Smooth muscle cell (in vitro differentiated cells): ENCODE data around the gene MAMDC2. TPM values are rescaled to one million over a fixed set of nuclear protein-coding genes. Genes with fewer than 3 reads are reported as not detected.

Experiments
- DNase-seq: peaks from one replicate; lab custom pipeline; 2025; ENCODE audit not compliant: unreplicated experiment; lab: John Stamatoyannopoulos, UW
- H2AFZ ChIP-seq: fragments of 200-600 bp; sonication (generic); 2 replicates; pipeline ENCODE4 v1.6.0; 2016; ENCODE audit warnings: antibody characterized with exemption, low read depth, mild to moderate bottlenecking
- H3F3A ChIP-seq: fragments of 200-600 bp; sonication (generic); 2 replicates; pipeline ENCODE4 v1.6.0; 2017; ENCODE audit warnings: antibody characterized with exemption, low read depth
- H3K27ac ChIP-seq: fragments of 200-600 bp; sonication (generic); 2 replicates; pipeline ENCODE4 v1.5.1; 2016; ENCODE audit warnings: low read depth, mild to moderate bottlenecking
- H3K27me3 ChIP-seq: fragments of 200-600 bp; sonication (generic); 2 replicates; pipeline ENCODE4 v1.6.1; 2016; ENCODE audit warnings: low read depth, mild to moderate bottlenecking
- H3K36me3 ChIP-seq: fragments of 200-600 bp; sonication (generic); 2 replicates; pipeline ENCODE4 v1.5.1; 2016; ENCODE audit warnings: low read depth
- H3K4me1 ChIP-seq: fragments of 200-600 bp; sonication (generic); 2 replicates; pipeline ENCODE4 v1.5.1; 2016; ENCODE audit warnings: low read depth
- H3K4me2 ChIP-seq: fragments of 200-600 bp; sonication (generic); 2 replicates; pipeline ENCODE4 v1.6.0; 2016; ENCODE audit warnings: mild to moderate bottlenecking
- H3K4me3 ChIP-seq: fragments of 200-600 bp; sonication (generic); 2 replicates; pipeline ENCODE4 v1.5.1; 2016; ENCODE audit warnings: mild to moderate bottlenecking
- H3K79me2 ChIP-seq: fragments of 200-600 bp; sonication (generic); 2 replicates; pipeline ENCODE4 v1.6.0; 2016; ENCODE audit warnings: low read depth, mild to moderate bottlenecking
- H3K9ac ChIP-seq: fragments of 200-600 bp; sonication (generic); 2 replicates; pipeline ENCODE4 v1.6.0; 2016; ENCODE audit warnings: low read depth
- H3K9me3 ChIP-seq: fragments of 200-600 bp; sonication (generic); replicated peaks from 2 replicates; pipeline ENCODE4 v1.5.1; 2016; ENCODE audit warnings: low read depth
- H4K20me1 ChIP-seq: fragments of 200-600 bp; sonication (generic); 2 replicates; pipeline ENCODE4 v1.6.0; 2016; ENCODE audit warnings: low read depth
- WGBS: methylation state at CpG from one replicate; pipeline ENCODE4 v1.1.7; 2016; ENCODE audit warnings: low lambda C conversion rate; 5-methylcytosine and 5-hydroxymethylcytosine counted together
- polyA plus RNA-seq: library from polyadenylated mRNA; unstranded; fragments of >200 nt; fragmentation: Nextera tagmentation; extraction: Ambion mirVana; gene quantifications from 2 replicates; pipeline ENCODE4 v1.2.1, GENCODE V29; 2016
- total RNA-seq: library from RNA; depleted of rRNA; stranded (reverse); fragments of >200 nt; gene quantifications from 2 replicates; pipeline ENCODE4 v1.2.3, GENCODE V29; 2014
- TF ChIP-seq, protein P1 (sequence below): fragments of 200-600 bp; sonication (generic); IDR thresholded peaks from 2 replicates; pipeline ENCODE4 v1.5.1; 2017; ENCODE audit warnings: borderline replicate concordance, mild to moderate bottlenecking, antibody characterized with exemption; ENCODE audit not compliant: insufficient read depth, poor library complexity, severe bottlenecking

MAMDC2 gene
- total and polyA plus RNA-seq, 2 experiments from 2014 or later = 8.2 to 13.0 TPM

DNA sequence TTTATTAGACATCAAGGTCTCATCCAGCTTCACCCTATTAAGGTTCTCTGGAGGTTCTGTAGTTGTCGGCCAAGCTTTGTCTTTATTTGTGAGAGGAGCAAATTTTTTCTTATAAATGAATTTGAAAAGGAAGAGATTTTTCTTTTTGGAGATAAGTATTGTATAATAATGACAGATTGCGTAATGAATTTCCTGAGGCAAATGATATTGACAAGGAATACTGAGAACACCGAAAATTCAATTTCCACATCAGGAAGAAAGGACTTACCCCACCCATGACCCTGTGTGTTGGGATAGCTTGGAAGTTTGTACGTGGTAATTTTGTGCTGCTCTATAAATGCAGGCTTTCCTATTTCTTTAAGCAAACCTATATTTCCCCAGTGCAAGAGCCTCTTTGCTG lies 53.5 kb downstream of the MAMDC2 start:
- TF ChIP-seq, protein P1, sequence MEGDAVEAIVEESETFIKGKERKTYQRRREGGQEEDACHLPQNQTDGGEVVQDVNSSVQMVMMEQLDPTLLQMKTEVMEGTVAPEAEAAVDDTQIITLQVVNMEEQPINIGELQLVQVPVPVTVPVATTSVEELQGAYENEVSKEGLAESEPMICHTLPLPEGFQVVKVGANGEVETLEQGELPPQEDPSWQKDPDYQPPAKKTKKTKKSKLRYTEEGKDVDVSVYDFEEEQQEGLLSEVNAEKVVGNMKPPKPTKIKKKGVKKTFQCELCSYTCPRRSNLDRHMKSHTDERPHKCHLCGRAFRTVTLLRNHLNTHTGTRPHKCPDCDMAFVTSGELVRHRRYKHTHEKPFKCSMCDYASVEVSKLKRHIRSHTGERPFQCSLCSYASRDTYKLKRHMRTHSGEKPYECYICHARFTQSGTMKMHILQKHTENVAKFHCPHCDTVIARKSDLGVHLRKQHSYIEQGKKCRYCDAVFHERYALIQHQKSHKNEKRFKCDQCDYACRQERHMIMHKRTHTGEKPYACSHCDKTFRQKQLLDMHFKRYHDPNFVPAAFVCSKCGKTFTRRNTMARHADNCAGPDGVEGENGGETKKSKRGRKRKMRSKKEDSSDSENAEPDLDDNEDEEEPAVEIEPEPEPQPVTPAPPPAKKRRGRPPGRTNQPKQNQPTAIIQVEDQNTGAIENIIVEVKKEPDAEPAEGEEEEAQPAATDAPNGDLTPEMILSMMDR = no peak

DNA sequence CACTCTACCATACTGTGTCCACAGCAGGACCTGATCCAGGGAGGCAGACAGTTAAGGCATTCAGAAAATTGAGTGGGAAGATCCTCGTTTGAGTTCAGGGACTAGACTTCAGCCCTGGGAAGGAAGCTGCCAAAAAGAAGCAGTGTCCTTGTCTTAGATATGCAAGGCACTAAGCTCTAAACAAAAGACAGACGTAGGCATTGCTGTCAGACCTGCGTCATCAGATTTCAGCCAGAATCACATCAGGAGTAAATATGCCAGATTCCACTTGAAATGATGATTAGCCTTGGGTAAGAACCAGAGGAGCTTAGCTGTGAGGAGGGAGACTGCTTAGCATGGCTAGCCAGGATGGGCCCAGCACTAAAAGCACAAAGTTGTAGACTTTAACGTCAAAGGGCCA lies 56.7 kb downstream of the MAMDC2 start:
- no peaks in the 10 kb centered on the region for H3K27me3 ChIP-seq
- peak overlapping the region; percentile 41 for H3K27ac ChIP-seq
- TF ChIP-seq, protein P1 = no peak
- WGBS = 47% methylated on average over 4 of the region's 4 CpGs
- H3F3A ChIP-seq = no peaks in the 10 kb centered on the region
- DNase-seq = no peak
- H3K9ac ChIP-seq = no peak overlapping the region
- no peak overlapping the region for H3K4me3 ChIP-seq
- H3K4me1 ChIP-seq = no peaks in the 10 kb centered on the region
- H4K20me1 ChIP-seq = no peaks in the 10 kb centered on the region
- no peaks in the 10 kb centered on the region for H3K9me3 ChIP-seq
- H3K4me2 ChIP-seq = no peak overlapping the region
- no peaks in the 10 kb centered on the region for H3K79me2 ChIP-seq
- H3K36me3 ChIP-seq = no peaks in the 10 kb centered on the region
- no peak overlapping the region for H2AFZ ChIP-seq

More for the DNA sequence above, 53.5 kb downstream of the MAMDC2 start:
- Histone ChIP-seq H3K9ac (no peak overlapping the region), H3K4me2 (no peak overlapping the region), H3F3A (no peaks in the 10 kb centered on the region), H3K27ac (no peak overlapping the region), H2AFZ (no peak overlapping the region), H3K27me3 (no peaks in the 10 kb centered on the region), H3K9me3 (no peaks in the 10 kb centered on the region), H3K4me3 (no peak overlapping the region), H3K36me3 (no peaks in the 10 kb centered on the region), H3K79me2 (no peaks in the 10 kb centered on the region), H3K4me1 (no peaks in the 10 kb centered on the region), H4K20me1 (no peaks in the 10 kb centered on the region)
- DNase-seq = no peak
- 96% methylated on average over 4 of the region's 4 CpGs for WGBS

DNA sequence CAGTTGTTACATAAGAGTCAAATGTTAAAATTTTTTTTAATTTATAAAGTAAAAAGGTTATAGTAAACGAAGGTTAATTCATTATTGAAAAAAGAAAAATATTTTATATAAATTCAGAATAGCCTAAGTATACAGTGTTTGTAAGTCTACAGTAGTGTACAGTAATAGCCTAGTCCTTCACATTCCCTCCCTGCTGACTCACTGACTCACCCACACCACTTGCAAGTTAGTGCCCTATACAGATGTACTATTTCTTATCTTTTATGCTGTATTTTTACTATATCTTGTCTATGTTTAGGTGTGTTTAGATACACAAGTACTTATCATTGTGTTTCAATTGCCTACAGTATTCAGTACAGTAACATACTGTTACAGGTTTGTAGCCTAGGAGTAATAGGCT lies 57.6 kb downstream of the MAMDC2 start:
- no peaks in the 10 kb centered on the region for H3K36me3 ChIP-seq
- H3K4me1 ChIP-seq = no peaks in the 10 kb centered on the region
- TF ChIP-seq, protein P1 = no peak
- H4K20me1 ChIP-seq = no peaks in the 10 kb centered on the region
- H3K4me3 ChIP-seq = no peak overlapping the region
- no peak overlapping the region for H3K9ac ChIP-seq
- no peaks in the 10 kb centered on the region for H3K27me3 ChIP-seq
- peak overlapping the region; percentile 41 for H3K27ac ChIP-seq
- H3K4me2 ChIP-seq = no peak overlapping the region
- H3F3A ChIP-seq = no peaks in the 10 kb centered on the region
- H3K9me3 ChIP-seq = no peaks in the 10 kb centered on the region
- no peak overlapping the region for H2AFZ ChIP-seq
- no peaks in the 10 kb centered on the region for H3K79me2 ChIP-seq
- DNase-seq = no peak
- 89% methylated on average over 1 of the region's 1 CpG for WGBS

DNA sequence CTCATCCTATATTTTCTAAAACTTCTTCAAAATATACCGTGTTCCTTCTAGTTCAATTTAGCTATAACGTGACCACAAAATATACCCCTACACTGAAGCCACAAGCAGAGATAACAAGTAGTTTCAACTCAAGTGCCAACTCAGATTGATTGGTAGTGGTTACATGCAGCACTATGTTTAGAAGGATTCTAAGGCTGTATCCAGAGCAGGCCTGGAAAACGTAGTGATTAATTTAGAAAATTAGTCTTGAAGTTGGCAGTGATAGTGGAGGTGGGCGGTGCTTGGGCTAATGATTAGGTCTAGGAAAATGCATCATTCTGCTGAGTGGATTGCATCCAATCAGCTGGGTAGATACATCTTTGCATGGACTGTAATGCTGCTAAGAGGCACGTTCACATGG lies 61.5 kb downstream of the MAMDC2 start:
- Histone ChIP-seq H3K79me2 (no peaks in the 10 kb centered on the region), H4K20me1 (no peaks in the 10 kb centered on the region), H3K9ac (no peak overlapping the region), H3K27me3 (no peaks in the 10 kb centered on the region), H3F3A (no peaks in the 10 kb centered on the region), H2AFZ (no peak overlapping the region), H3K4me2 (no peak overlapping the region), H3K4me1 (no peaks in the 10 kb centered on the region), H3K27ac (no peak overlapping the region), H3K9me3 (no peaks in the 10 kb centered on the region), H3K4me3 (no peak overlapping the region), H3K36me3 (no peaks in the 10 kb centered on the region)
- DNase-seq = no peak
- WGBS = 89% methylated on average over 5 of the region's 5 CpGs
- TF ChIP-seq, protein P1 = no peak
